Right renal pelvis (tissue), 4 donors: ENCODE data around the gene ACCSL. TPM values are rescaled to one million over a fixed set of nuclear protein-coding genes. Genes with fewer than 3 reads are reported as not detected.

Experiments used
- DNase-seq, 4 donors: peaks; one replicate each; pipeline ENCODE4 v3.0.0-alpha.2; 2013; ENCODE audit warnings: low read depth in 4 of 4, low spot score in 3 of 4, missing footprints in 1 of 4
- polyA plus RNA-seq, 4 donors: library from polyadenylated mRNA; unstranded; fragments of 120-200 nt; gene quantifications; one replicate each; pipeline ENCODE4 v1.2.1, GENCODE V29; 2013; ENCODE audit not compliant: insufficient read length in 4 of 4

The ACCSL gene
- polyA plus RNA-seq, 4 donors = 0.05 TPM; not detected in 3

DNA sequence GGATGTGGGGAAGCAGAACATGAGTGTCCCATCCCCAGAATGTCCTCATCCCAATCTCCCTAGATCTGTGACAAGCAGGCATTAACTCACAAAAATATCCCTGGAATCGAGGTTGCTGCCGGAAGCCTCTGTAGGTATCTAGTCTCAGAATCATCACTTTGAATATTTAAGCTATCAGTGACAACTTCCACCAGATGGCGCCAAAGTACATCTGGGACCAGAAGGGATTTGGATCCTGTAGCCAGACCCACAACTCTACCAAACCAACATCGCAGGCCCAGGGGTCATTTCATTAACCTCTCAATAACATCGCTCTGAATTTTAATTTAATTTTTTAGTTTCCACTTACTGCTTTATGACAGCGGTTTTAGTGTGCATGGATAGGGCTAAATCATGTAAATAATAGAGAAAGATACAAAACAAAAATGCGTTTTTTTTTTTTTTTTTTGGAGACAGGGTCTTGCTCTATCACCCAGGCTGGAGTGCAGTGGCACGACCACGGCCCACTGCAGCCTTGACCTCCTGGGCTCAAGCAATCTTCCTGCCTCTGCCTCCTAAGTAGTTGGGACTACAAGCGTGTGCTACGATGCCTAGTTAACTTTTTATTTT is 46.6 kb downstream of the ACCSL start:
- peak; percentile 59 to 72 (median 68) for DNase-seq

- peak; percentile 64 to 80 (median 70) for DNase-seq
Measured at GRCh38 chr11:44095506-44096359, 48.0 kb downstream of the ACCSL start, which contains the start of gene EXT2. Gene EXT2, plus strand, starts transcription at chr11:44095678. Its CDS starts 12,035 bp downstream, at chr11:44107713.

DNA sequence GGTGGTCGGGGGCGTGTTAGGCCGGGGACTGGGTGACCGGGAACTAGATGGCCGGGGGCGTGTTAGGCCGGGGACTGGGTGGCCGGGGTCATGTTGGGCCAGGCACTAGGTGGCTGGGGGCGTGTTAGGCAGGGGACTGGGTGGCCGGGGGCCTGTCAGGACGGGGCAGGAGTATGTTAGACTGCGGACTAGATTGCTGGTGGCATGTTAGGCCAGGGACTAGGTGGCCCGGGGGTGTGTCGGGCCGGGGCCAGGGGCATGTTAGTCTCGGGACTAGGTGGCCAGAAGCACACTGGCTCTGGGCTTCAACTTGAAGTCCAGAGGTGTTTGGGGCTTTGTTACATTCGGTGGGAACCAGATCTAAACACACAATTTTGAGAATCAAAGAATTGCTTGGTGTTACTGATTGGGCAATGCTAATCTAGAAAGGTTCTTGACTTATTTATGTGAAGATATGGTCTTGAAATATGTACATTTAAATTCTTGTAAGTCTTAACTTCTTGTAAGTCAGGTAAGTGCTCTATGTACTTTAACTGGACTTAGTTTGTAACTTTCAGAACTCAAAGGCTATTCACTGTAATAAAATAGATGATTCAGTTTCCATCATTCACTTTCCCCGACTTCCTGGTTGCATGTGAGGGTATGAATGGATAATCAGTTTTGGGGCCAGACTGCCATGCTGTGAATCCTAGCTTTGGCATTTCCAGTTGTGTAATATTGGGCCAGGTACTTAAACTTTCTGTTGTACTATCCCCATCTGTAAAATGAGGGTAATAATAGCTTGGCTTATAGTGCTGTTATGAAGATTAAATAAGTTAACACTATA is 48.8 kb downstream of the ACCSL start:
- no peak for DNase-seq

GRCh38 chr11:44097821-44098220 is 50.0 kb downstream of the ACCSL start:
- no peak for DNase-seq

GRCh38 chr11:44101098-44101497 is 53.3 kb downstream of the ACCSL start:
- no peak for DNase-seq

DNA sequence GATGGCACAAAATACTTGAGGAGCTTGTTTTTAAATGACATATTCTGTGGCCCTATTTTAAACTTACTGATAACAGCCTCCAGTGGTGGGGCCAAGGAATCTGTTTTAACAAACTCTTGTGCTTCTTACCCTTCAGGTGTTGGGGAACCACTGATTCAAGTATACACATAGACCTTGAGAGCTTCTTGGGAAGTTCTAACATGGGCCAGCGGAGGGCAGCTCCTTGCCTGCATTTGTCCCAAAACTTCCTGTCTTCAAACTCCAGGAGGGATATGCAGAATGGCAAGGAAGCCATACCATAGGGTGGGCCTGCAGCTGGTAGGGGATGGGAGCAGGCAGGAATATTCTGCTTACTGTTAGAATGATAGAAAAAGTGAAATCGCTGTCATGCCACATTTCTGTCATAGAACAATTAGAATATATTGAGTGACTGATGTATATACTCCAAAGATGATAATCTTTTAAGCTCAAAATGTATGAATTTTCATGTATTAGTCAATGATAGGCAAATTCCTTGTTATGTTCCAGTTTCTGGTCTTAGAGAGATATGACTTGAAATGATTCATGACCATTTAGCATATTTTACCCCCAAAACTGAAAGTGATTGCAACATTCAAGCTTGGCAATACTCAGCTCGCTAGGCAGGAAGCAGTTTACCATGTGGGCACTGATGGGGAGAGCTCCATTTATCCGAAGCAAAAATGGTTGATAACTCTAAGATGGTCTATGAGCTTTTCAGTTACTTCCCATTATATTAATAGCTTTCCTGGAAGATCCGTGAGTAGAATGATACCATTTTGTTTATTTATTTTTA is 56.9 kb downstream of the ACCSL start:
- DNase-seq = no peak

GRCh38 chr11:44108260-44108659 is 60.5 kb downstream of the ACCSL start:
- no peak for DNase-seq

Other genes with a start within 250 kb of the ACCSL start
- gene ALKBH3, start 167.2 kb upstream of the ACCSL start, polyA plus RNA-seq = 10 to 100 TPM; 29.1 to 39.3 (median 33.4) TPM
- 10 to 100 TPM in 3 of 4 donors, 1 to 10 TPM in 1; 9.9 to 12.7 (median 10.7) TPM for gene C11orf96, start 105.3 kb upstream of the ACCSL start, polyA plus RNA-seq
- 10 to 100 TPM; 21.0 to 46.8 (median 37.9) TPM for gene ACCS, start 18.3 kb downstream of the ACCSL start, polyA plus RNA-seq
- gene EXT2, start 47.7 kb downstream of the ACCSL start, polyA plus RNA-seq = 10 to 100 TPM; 71.2 to 78.2 (median 74.4) TPM